Measurements from ENCODE around the gene DUOXA2. TPM values are rescaled to one million over a fixed set of nuclear protein-coding genes. Genes with fewer than 3 reads are reported as not detected.

Gene DUOXA2
- not detected in 5 replicates for total RNA-seq (2022; extraction: Qiagen RNA extraction)

GRCh38 chr15:45114076-45114750 is at the start of gene DUOXA2, which contains the start of gene DUOX2:
Gene DUOXA2, plus strand, starts transcription at chr15:45114326. Its CDS starts 280 bp downstream, at chr15:45114606.
Gene DUOX2, minus strand, starts transcription at chr15:45114172. Its CDS starts 761 bp downstream, at chr15:45113411.

GRCh38 chr15:45129651-45130129 is 15.6 kb downstream of the DUOXA2 start, which contains the start of the genes DUOX1 and DUOXA1:
Gene DUOX1, plus strand, starts transcription at chr15:45129994. Its CDS starts 1,973 bp downstream, at chr15:45131967.
Gene DUOXA1, minus strand, starts transcription at chr15:45129879. Its CDS starts 6,865 bp downstream, at chr15:45123014.

Other genes starting within 250 kb of the DUOXA2 start
- gene TERB2, start 157.6 kb upstream of the DUOXA2 start, total RNA-seq (2022; extraction: Qiagen RNA extraction), result not detected in 5 replicates
- 31.0 to 36.2 TPM (median 35.1 TPM) in 5 replicates for gene SORD, start 91.1 kb upstream of the DUOXA2 start, total RNA-seq (2022; extraction: Qiagen RNA extraction)
- 0.03 to 0.13 TPM (median 0.06 TPM) in 5 replicates for gene DUOX2, start 154 bp upstream of the DUOXA2 start, total RNA-seq (2022; extraction: Qiagen RNA extraction)
- gene DUOXA1, start 15.6 kb downstream of the DUOXA2 start, total RNA-seq (2022; extraction: Qiagen RNA extraction), result 0.08 to 0.17 TPM (median 0.12 TPM) in 5 replicates
- gene DUOX1, start 15.7 kb downstream of the DUOXA2 start, total RNA-seq (2022; extraction: Qiagen RNA extraction), result not detected in 5 replicates
- gene SHF, start 73.6 kb downstream of the DUOXA2 start, total RNA-seq (2022; extraction: Qiagen RNA extraction), result 0.66 to 0.80 TPM (median 0.74 TPM) in 5 replicates
- not detected in 5 replicates for gene SLC28A2, start 137.9 kb downstream of the DUOXA2 start, total RNA-seq (2022; extraction: Qiagen RNA extraction)